ENCODE data around the gene CRK. TPM values are rescaled to one million over a fixed set of nuclear protein-coding genes. Genes with fewer than 3 reads are reported as not detected.
A peak's percentile ranks its signal among the peaks of the same experiment; 100 is the strongest.

The CRK gene
- total RNA-seq, 1 donor from 2014 or later = 70.4 TPM

DNA sequence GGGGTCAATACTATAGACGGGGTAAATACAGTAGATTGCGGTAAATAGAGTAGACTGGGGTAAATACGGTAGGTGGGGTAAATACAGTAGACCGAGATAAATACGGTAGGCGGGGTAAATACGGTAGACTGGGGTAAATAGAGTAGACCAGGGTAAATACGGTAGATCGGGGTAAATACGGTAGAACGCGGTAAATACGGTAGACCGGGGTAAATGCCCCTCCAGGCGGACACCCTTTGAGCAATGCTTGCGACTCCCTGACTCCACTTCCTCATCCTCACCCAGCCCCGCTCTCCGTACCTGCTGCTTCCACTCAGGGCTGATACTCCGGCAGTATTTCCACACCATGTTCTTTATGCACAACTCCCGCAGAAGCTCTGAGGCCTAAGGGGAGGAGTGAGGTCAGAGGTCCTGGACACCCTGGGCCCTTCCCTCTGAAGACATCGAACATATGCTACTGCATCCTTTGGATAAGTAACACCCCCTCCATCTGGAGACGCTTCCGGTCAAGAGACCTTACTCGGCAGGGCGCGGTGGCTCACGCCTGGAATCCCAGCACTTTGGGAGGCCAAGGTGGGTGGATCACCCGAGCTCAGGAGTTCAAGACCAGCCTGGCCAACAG is 13.3 kb upstream of the CRK start:
- no peaks in the 10 kb centered on the region for H3K27me3 Mint-ChIP-seq (ENCODE audit: low read depth)
- no peak overlapping the region for H3K27ac Mint-ChIP-seq (ENCODE audit: unreplicated experiment)
- H3K9me3 Mint-ChIP-seq (ENCODE audit: low read depth) = no peaks in the 10 kb centered on the region
- peaks cover 9% of the 10 kb centered on the region for H3K4me1 Mint-ChIP-seq (ENCODE audit: low read depth)
- peaks cover 37% of the 10 kb centered on the region for H3K36me3 Mint-ChIP-seq (ENCODE audit: low read depth)
- TF ChIP-seq, protein P1, sequence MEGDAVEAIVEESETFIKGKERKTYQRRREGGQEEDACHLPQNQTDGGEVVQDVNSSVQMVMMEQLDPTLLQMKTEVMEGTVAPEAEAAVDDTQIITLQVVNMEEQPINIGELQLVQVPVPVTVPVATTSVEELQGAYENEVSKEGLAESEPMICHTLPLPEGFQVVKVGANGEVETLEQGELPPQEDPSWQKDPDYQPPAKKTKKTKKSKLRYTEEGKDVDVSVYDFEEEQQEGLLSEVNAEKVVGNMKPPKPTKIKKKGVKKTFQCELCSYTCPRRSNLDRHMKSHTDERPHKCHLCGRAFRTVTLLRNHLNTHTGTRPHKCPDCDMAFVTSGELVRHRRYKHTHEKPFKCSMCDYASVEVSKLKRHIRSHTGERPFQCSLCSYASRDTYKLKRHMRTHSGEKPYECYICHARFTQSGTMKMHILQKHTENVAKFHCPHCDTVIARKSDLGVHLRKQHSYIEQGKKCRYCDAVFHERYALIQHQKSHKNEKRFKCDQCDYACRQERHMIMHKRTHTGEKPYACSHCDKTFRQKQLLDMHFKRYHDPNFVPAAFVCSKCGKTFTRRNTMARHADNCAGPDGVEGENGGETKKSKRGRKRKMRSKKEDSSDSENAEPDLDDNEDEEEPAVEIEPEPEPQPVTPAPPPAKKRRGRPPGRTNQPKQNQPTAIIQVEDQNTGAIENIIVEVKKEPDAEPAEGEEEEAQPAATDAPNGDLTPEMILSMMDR (IDR thresholded peaks at IDR 0.05) = no peak
- no peak overlapping the region for H3K4me3 Mint-ChIP-seq (ENCODE audit: unreplicated experiment)
- DNase-seq (ENCODE audit: low spot score) = no peak

DNA sequence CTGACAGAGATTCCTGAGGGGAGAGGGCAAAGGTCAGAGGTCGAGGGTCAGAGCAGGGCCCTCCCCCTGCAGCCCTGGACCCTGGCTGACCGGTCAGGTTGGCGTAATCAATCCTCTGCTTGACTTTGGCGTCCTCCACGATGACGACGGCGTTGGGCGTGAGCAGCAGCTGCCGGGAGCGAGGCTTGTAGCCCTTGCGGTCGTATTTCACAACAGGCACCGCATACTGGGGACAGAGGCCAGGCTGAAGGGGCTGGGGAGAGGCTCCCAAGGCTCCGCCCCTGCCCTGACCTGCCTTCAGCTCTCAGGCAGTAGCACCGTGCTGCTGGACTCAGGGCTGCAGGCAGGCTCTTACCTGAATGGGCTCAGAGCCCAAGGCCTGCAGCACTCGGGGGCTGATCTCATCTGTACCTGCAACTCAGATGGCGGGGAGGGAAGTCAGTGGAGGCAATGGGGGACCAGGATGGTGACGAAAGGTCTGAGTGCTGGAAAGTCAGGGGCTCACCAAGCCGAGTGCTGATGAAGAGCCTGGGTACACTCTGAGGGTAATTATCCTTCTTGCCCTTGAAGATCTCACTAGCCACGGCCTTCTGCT is 12.0 kb upstream of the CRK start:
- Mint-ChIP-seq H3K27me3 (ENCODE audit: low read depth) (no peaks in the 10 kb centered on the region), H3K4me3 (ENCODE audit: unreplicated experiment) (no peak overlapping the region), H3K4me1 (ENCODE audit: low read depth) (peaks cover 11% of the 10 kb centered on the region), H3K9me3 (ENCODE audit: low read depth) (no peaks in the 10 kb centered on the region), H3K27ac (ENCODE audit: unreplicated experiment) (no peak overlapping the region), H3K36me3 (ENCODE audit: low read depth) (peaks cover 38% of the 10 kb centered on the region)
- TF ChIP-seq, protein P1 (IDR thresholded peaks at IDR 0.05) = no peak
- no peak for DNase-seq (ENCODE audit: low spot score)

DNA sequence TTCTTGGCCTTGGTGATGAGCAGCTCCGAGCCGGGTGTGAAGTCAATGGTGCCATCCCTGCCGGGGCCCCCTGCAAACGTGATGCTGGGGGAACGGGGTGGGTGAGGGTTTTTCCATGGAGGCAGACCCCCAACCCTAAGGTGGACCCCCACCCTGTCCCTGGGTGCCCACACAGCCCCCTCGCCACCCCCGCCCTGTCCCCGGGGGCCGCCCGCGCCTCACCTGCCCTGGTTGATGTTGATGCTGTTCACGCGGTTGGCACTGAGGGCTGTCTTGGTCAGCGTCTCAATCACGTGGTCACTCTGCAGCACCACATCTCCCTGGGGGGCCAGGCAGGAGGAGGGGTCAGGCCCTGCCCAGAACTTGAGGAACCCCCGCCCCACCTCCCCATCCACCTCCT is 11.2 kb upstream of the CRK start:
- Mint-ChIP-seq H3K9me3 (ENCODE audit: low read depth) (no peaks in the 10 kb centered on the region), H3K4me3 (ENCODE audit: unreplicated experiment) (no peak overlapping the region), H3K4me1 (ENCODE audit: low read depth) (peaks cover 16% of the 10 kb centered on the region), H3K36me3 (ENCODE audit: low read depth) (peaks cover 39% of the 10 kb centered on the region), H3K27me3 (ENCODE audit: low read depth) (no peaks in the 10 kb centered on the region), H3K27ac (ENCODE audit: unreplicated experiment) (no peak overlapping the region)
- TF ChIP-seq, protein P1 (IDR thresholded peaks at IDR 0.05) = no peak
- no peak for DNase-seq (ENCODE audit: low spot score)

DNA sequence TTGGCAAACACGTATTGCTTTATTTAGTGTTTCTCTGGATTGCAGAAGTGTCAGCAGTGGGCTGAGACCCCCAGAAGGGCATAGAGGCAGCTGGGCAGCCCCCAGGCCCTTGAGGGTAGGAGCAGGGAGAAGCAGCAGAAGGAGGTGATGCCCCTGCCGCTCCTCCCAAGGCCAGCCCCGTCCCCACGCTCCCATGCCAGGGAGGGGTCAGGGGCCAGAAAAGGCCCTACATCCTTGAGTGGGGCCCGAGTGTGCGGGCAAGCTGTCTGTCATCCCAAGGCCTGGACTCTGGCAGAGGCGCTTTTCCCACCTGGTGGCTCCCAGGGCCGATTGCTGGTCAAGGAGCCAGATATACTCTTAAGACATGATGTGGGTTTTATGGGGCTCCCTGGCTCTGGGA is 8.2 kb upstream of the CRK start:
- no peaks in the 10 kb centered on the region for H3K9me3 Mint-ChIP-seq (ENCODE audit: low read depth)
- H3K27ac Mint-ChIP-seq (ENCODE audit: unreplicated experiment) = no peak overlapping the region
- H3K4me3 Mint-ChIP-seq (ENCODE audit: unreplicated experiment) = no peak overlapping the region
- TF ChIP-seq, protein P1 (IDR thresholded peaks at IDR 0.05) = no peak
- DNase-seq (ENCODE audit: low spot score) = no peak
- H3K27me3 Mint-ChIP-seq (ENCODE audit: low read depth) = no peaks in the 10 kb centered on the region
- H3K36me3 Mint-ChIP-seq (ENCODE audit: low read depth) = peaks cover 32% of the 10 kb centered on the region
- peaks cover 36% of the 10 kb centered on the region for H3K4me1 Mint-ChIP-seq (ENCODE audit: low read depth)

DNA sequence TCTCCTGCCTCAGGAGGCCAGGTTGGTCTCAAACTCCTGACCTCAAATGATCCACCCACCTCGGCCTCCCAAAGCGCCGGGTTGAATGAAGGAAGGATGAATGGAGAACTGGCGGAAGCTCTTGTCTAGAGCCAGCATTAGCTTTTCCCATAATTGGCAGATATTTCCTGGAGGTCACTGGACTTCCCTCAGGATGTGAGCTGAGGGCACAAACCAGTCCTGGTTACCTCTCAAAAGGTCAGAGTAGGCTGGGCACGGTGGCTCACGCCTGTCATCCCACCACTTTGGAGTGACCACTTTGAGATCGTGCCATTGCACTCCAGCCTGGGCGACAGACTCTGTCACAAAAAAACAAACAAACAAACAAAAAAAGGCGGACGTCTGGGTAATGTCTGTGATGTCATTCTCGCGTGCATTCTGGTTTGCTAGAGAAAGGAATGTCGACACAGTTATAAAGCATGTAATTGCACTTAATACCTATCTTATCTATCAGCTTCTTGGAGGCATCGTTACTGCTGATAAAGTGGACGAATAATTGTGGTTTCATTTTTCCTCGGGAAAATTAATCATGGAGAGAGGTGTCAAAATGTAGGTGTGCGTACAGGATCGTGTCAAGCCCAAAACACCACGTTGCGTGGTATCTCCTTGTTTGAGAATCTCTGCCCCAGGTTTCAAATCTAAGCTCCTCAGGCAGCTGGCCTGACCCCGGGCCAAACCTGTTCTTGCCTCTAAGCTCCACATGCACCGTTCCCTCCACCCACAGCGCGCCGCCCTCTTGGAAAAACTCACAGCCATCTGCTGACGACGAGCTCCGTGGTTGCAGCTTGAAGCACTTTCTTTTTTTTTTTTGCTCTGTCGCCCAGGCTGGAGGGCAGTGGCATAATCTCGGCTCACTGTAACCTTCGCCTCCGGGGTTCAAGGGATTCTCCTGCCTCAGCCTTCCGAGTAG is 6.4 kb upstream of the CRK start:
- no peak for DNase-seq (ENCODE audit: low spot score)
- no peaks in the 10 kb centered on the region for H3K9me3 Mint-ChIP-seq (ENCODE audit: low read depth)
- no peaks in the 10 kb centered on the region for H3K27me3 Mint-ChIP-seq (ENCODE audit: low read depth)
- H3K27ac Mint-ChIP-seq (ENCODE audit: unreplicated experiment) = peak overlapping the region; percentile 14
- no peak overlapping the region for H3K4me3 Mint-ChIP-seq (ENCODE audit: unreplicated experiment)
- peaks cover 20% of the 10 kb centered on the region for H3K36me3 Mint-ChIP-seq (ENCODE audit: low read depth)
- peaks cover 36% of the 10 kb centered on the region for H3K4me1 Mint-ChIP-seq (ENCODE audit: low read depth)
- TF ChIP-seq, protein P1 (IDR thresholded peaks at IDR 0.05) = no peak

Measured in chondrocyte (in vitro differentiated cells).